H54 (cell line): Measurements from ENCODE around the gene ZFYVE9.
"Not testable (repeated sequence)": the region's sequence is repeated elsewhere in the genome, so short reads cannot be mapped to it uniquely, and the experiment has no call there.

Source experiments
- DNase-seq: peaks from one replicate; pipeline ENCODE4 v3.0.0; 2011; ENCODE audit warnings: low spot score, mixed read lengths; ENCODE audit not compliant: insufficient read length
- FAIRE-seq: peaks from 3 replicates; lab custom pipeline; 2011; peaks lifted over from hg19 to GRCh38; lab: Jason Lieb, UNC
- POLR2A ChIP-seq: IDR thresholded peaks from 2 replicates; pipeline ENCODE4 v1.6.1; 2011; ENCODE audit warnings: low read depth, mild to moderate bottlenecking, low read length

ZFYVE9 gene

DNA sequence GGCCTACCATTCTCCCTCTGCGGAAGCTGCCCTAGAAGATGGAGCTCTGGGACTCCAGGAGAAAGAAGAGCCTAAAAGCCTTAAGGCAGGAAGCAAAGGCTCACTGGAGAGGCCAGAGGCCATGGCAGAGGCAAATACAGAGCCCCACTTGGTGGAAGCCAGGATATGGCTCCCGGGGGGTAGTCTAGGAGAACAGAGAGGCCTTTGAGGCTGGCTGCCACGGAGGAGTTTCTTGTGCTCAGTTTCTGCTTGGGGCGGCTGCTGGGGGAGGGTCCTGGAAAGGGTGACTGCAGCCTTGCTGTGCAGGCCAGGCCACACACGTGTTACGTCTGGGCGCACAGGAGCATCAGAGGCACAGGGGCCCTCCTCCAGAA, 218.7 kb downstream of the ZFYVE9 start:
- TF ChIP-seq POLR2A = no peak
- no peak for DNase-seq
- no peak for FAIRE-seq

DNA sequence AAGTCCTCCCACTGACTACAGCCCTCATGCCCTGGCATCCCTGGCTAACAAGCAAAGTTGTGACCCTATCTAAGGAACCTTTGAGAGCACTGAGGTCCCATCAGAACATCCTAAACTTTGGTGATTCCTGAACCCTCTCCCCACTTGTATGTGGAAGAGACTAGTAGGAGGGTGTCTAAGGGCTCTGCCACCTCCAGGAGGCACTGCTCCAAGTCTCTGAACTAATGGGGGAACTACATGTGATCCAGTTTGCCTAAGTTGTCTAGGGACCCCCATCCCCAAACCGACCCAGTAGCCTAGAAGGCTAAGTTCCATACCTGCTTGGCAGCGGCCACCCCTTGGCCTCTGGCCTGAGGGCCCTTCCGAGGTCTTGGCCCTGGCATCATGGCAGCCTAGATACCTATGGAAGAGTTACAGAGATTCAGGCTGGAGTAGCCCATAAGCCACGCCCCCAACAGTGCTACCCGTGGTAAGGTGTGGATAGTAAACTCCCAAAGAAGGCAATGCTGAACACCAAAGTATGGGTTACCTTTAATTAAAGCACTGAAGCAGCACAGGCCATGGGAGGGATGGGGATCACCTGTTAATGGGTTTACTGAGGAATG, 222.4 kb downstream of the ZFYVE9 start:
- FAIRE-seq = no peak
- TF ChIP-seq POLR2A = no peak
- DNase-seq = no peak

DNA sequence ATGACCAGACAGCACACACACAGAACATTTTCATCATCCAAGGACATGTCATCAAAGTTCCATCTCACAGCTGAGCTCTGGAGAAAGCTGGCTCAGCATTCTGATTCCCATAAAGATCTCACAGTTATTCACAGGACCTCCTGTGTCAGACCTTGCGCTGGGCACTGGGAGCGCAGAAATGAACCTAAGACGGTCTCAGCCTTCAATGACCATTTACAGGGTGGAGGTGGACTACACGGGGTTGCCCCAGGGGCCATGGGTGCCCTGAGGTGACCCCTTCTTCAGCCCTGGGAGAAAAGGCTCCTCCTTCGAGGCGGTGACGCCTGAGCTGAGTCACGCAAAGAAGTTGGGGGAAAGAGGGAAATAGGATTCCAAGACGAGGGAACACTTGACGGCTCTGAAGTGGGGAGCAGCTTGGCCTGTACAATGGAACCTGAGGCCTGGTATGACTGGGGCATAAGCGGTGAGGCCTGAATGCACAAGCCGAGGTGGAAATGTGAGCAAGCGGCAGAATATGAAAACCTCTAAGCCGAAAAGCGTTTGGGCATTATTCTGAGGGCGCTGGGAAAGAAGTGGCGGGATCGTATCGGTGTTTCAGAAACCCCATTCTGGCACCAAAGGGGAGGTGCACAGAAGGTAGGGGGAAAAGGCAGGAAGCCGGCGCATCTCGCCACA, 223.3 kb downstream of the ZFYVE9 start:
- peak; percentile 65; the same call in 1 of the 2 replicates for TF ChIP-seq POLR2A
- FAIRE-seq (no peak), DNase-seq (peak; percentile 80)

DNA sequence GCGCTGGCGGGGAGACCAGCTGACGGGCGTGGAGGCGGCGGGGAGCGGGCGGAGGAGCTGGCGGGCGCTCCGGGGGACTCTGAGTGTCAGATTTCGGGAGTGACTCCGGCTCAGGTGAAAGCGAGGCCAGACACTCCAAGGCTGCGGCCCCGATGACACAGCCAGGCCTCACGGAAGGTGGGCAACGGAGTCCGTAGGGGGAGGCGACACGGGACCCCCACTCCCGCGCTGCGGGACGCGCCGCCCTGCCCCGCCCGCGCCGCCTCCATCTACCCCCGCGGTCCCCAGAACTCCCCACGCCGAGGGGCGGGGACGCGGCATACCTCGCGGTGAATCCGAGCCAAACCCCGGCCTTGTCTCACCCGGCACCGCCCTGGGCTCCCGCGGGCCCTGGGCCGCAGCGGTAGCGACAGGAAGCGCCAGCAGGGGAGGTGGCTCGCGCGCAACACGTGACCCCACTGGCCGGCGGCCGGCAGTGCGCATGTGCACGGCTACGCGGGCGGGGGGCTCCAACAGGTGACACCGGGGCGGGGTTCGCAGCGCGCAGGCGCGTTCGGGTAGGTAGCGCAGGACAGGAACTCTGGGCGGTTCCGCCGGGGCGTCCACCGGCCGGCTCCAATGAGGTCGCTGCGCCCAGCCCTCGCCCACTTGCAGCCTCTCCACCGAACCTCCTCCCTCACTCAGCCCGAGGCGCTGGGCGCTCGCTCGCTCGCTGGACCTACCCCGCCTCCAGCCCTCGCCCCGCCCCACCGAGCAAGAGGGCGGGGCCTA, 224.0 kb downstream of the ZFYVE9 start, which contains the start of gene CC2D1B:
Gene CC2D1B (minus strand): TSS at position 460 of the 771 bp plus-strand sequence. CDS start 1,585 bp downstream, outside the sequence.
- DNase-seq (peak; percentile 98), FAIRE-seq (peak; percentile 50)
- peak; percentile 88 for TF ChIP-seq POLR2A

DNA sequence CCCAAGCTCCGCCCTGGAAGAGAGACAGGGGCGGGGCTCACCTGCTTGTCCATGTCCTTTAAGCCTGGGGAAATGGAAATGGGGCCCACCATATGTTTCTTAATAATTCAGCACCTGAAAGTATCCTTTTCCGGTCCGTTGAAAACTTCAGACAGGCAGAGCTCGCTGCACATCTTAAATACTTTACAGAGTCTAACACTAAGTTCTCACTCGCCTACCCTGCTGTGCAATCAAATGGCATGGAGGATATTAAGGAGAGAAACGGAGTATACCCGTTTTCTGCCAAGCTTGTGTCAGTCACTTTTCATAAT, 224.6 kb downstream of the ZFYVE9 start:
- no peak for TF ChIP-seq POLR2A
- no peak for FAIRE-seq
- DNase-seq = no peak

DNA sequence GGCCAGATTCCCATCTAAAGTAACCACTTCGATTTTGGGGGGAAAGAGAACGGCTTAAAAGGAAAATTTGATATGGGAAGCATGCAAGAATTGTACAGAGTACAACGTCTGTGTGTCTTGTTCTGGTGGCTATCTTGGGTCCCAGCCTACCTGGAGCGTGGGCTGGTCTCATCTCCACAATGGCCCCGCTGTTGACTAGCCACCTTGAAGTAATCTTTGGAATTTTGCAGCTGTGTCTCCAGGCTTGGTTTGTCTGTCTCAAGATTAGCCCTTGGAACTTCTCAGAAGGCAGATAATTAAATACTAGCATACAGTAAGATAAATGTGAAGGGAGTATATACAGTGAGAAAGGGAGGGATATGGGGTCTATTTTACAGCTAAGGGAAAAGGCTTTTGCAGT, 225.4 kb downstream of the ZFYVE9 start:
- TF ChIP-seq POLR2A = no peak
- DNase-seq (no peak), FAIRE-seq (no peak)

DNA sequence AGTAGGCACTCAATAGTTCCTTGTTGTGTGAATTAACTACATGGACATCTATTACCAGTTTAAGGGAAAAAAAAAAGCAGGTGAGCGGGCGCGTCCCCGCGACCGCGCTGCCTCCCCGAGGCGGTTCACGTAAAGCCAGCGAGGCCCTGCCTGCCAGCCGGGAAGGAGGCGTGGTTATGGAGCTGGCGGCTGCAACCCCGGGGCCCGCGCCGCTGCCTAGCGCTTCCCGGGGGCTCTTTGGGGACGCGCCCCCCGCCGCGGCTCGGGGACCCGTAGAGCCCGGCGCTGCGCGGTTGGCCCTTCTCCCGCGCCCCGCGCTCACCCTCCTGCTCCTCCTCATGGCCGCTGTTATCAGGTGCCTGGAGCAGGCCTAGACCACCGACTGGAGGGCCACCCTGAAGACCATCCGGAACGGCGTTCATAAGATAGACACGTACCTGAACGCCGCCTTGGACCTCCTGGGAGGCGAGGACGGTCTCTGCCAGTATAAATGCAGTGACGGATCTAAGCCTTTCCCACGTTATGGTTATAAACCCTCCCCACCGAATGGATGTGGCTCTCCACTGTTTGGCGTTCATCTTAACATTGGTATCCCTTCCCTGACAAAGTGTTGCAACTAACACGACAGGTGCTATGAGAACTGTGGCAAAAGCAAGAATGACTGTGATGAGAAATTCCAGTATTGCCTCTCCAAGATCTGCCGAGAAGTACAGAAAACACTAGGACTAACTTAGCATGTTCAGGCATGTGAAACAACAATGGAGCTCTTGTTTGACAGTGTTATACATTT, 226.7 kb downstream of the ZFYVE9 start:
- TF ChIP-seq POLR2A = no peak
- DNase-seq (no peak), FAIRE-seq (no peak)

DNA sequence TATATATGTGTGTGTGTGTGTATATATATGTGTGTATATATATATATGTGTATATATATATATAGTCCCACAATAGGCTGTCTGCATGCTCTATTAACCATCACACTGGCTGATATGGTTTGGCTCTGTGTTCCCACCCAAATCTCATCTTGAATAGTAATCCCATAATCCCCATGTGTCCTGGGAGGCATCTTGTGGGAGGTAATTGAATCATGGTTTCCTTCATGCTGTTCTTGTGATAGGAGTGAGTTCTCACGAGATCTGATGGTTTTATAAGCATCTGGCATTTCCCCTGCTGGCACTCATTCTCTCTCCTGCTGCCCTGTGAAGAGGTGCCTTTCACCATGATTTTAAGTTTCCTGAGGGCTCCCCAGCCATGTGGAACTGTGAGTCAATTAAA, 228.0 kb downstream of the ZFYVE9 start:
- not testable (repeated sequence) for FAIRE-seq, DNase-seq

DNA sequence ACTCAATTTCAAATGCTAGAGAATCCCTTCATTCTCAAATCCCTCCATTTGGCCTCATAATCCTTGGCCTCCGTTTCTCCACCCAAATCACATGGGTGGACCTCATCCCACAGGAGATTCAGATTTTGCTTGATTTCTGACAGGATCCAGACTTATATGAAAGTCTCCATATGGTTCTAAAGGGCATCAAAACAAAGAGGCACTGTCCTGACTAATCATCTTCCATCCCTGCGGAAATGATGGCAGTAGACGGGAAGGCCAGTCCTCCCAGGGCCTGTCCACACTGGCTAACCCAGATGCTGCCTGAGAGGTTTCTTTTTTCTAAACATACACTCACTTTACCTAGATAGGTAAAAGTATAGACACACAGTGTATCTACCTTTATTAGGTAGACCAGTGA, 243.5 kb downstream of the ZFYVE9 start:
- DNase-seq = no peak
- no peak for TF ChIP-seq POLR2A
- no peak for FAIRE-seq

DNA sequence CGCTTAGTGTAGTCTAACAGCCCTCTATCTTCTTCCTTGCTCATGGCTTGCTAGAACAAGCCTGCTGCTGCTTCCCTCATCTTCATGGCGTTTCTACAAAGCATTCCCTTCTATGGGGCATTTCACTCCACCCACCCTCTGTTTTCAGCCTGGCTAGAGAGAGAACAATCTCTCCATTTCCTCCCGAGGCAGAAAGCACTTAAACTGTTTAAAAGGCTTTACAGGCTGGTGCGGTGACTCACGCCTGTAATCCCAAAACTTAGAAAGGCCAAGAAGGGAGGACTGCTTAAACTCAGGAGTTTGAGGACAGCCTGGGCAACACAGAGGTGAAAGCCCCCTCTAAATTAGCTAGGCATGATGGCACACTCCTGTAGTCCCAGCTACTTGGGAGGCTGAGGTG, 244.6 kb downstream of the ZFYVE9 start:
- DNase-seq = no peak
- no peak for TF ChIP-seq POLR2A
- FAIRE-seq = no peak

DNA sequence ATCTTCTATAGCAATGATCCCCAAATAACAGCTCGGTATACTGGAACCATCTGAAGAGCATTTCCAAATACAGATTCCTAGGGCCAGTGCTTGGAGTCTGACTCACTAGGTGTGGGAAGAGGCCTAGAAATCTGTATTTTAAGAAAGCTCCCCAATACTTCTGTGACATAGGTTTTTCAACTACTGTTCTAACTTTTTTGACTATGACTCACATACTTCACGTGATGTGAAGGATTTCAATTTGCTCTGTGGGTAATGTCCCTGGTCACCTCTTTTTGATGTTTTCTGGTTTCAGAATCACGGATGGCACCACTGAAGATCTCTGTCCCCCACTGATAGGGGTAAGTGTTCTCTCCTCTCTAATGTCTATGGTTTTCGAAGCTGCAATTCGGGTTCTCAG, 251.3 kb downstream of the ZFYVE9 start:
- TF ChIP-seq POLR2A = no peak
- DNase-seq = no peak
- no peak for FAIRE-seq
